Pulmonary artery endothelial cell (primary cell): ENCODE results near the gene ZNHIT1. TPM values are rescaled to one million over a fixed set of nuclear protein-coding genes. Genes with fewer than 3 reads are reported as not detected.
A peak's percentile ranks its signal among the peaks of the same experiment; 100 is the strongest.

Experiments
- DNase-seq: peaks from one replicate; pipeline ENCODE4 v3.0.0-alpha.2; 2011; ENCODE audit warnings: low read depth, low spot score
- total RNA-seq: library from RNA; depleted of rRNA; stranded (reverse); fragments of >200 nt; gene quantifications from 2 replicates; pipeline ENCODE4 v1.2.3, GENCODE V29; 2014

Gene ZNHIT1
- total RNA-seq = 84.0 and 118 TPM in 2 replicates

DNA sequence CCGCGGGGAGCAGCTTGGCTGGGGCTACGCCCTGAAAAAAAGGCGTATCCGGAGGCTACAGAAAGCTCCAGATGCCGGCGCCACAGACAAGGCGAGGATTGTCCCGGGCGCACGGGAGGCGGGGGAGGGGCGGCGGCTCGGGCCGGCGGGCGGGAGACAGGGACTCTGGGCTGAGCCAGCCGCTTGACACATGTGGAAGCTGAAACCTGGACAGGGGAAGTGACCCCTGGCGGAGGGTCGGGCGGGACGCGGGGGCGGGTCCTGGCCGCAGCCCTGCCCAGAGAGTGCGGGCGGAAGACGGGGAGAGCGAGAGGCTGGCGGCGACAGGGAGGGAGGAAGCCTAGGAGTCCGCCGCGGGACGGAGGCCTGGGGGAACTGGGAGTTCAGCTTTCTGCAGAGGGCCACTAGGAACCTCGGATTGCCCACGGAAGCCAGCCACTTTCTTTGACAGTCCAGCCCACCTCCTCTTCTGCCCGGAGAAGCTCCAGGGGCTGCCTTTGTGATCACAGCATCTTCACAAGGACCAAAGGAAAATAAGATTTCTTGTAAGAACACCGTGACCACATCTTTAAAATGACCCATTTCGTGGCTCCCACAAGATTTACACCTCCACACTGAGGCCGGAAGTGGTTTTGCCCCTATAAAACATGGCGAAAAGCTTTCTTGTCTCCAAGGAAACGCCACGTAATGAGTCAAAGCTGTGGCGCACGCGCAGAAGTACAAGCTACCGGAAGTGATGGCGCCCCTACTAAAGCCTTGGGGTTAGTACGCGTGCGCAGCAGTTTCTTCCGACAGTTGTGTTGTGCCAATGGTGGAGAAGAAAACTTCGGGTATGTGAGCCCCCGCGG is at the start of gene ZNHIT1, which contains the start of gene PLOD3:
Gene ZNHIT1, plus strand, starts transcription at position 778 of the 848 bp plus-strand sequence. Its CDS starts 31 bp downstream, at position 809.
Gene PLOD3, minus strand, starts transcription at position 194 of the 848 bp plus-strand sequence. CDS start 307 bp downstream, outside the sequence.
- DNase-seq = peak; percentile 88

GRCh38 chr7:101168412-101169049 is 49.4 kb upstream of the ZNHIT1 start:
- DNase-seq = no peak

GRCh38 chr7:101169110-101169837 is 48.7 kb upstream of the ZNHIT1 start:
- DNase-seq = no peak

- no peak for DNase-seq
Measured at GRCh38 chr7:101169838-101170551, 48.0 kb upstream of the ZNHIT1 start.

DNA sequence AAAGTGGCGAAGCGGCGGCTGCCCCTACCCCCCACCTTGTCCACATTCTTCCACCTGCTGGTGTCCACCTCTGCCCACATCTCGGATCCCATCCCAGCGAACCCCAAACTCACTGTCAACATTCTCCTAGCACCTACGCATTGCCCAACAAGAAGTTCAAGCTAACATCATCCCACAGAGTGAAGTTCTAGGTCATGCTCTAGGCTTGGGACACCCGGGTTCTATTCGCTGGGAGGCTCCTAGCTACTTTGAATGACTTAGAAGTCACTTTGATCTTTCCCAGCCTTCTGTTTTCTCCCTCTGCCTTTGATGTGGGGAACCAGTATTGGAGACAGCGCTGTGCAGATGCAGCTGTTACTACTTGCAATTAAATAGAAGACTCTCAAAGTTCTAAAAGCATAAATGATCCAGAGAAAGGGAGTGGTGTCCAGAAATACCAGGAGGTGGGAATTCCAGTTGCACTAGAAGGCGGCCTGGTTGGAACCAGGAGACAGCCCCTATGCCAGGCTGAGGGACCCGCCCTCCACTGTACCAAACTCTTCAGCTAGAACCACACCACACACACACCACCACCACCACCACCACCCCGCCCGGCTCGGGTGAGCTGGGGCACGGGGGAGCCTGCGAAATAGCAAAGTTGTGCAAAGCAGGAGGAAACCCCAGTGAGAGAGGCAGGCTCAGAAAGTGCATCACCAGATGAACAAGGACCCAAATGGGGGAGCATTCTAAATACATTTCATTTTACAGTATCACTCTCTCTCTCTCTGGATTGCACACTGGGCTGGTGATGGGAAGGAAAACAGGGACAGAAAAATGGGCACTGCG is 47.1 kb upstream of the ZNHIT1 start:
- DNase-seq = no peak

DNA sequence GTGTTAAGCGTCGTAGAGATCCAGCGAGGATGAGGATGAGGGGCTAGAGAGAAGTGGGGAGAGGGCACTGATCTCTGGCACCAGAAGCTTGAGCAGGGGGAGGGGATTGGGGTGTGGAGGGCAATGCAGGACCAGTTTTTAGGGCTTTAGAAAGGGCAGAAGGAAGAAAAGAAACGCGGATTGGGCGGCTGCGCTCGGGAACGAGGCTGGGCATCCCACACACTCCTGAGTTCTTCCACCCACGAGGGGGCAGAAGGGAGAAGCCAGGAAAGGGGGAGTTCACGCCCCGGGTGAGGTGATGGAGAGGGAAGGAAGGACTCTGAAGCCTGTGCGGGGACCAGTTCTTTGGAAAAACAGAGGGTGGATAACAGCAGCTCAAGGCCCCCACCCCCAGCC is 46.5 kb upstream of the ZNHIT1 start:
- no peak for DNase-seq

DNA sequence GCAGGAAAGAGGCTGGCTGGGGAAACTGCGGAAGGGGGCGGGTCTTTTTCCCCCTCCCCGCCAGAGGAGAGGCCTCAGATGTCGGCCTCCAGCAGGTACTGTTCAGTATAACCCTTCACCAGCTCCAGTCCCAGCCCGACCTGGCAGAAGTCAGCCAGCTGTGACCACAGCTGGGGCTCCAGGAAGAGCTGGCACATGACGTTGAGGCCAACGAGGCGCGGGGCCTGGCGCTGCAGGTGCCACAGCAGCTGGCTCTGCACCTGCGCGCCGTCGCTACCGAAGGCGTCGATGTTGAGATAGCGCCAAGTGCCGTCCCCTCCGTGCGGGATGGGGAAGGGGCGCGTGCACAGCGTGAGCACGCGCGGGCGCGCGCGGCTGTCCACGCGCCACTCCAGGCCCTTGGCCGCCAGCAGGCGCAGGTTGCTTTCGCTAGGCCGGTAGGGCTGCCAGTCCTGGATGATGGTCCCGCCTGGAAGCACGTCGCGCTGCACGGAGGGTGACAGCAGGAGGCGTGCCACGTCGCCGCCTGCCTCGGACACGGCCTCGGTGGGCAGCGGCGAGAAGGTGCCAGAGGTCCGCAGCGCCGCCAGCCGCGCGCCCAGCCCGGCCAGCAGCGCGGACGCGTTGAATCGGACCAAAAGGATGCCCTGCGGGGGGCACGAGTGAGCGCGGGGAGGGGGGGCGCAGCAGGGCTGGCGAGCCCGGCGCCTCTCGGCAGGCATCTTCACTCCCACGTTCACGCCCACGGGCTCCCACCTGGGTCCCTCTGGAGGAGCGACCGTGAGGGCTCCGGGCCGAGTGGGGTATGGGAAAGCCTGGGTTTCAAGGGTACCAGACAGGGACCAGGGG is 45.7 kb upstream of the ZNHIT1 start:
- no peak for DNase-seq

GRCh38 chr7:101172854-101173751 is 44.9 kb upstream of the ZNHIT1 start:
- DNase-seq = no peak

DNA sequence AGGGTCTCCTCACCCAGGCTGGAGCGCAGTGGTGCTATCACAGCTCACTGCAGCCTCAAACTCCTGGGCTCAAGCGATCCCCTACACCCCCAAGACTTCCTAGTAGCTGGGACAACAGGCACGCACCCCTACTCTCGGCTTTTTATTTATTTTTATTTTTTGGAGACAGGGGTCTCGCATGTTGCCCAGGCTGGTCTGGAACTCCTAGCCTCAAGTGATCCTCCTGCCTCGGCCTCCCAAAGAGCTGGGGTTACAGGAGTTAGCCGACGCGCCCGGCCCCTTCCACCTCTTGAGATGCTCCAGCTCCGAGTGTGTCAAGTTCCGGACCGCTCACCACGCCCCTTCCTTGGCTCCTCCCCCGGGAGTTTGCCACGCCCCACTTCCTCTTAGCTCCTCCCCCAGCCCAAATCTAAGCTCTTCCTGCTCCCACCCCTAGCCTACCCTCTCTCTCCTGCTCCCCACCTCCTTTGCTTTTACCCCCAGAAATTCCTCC is 44.2 kb upstream of the ZNHIT1 start:
- no peak for DNase-seq

- no peak for DNase-seq
Measured at GRCh38 chr7:101174322-101174854, 43.6 kb upstream of the ZNHIT1 start.

DNA sequence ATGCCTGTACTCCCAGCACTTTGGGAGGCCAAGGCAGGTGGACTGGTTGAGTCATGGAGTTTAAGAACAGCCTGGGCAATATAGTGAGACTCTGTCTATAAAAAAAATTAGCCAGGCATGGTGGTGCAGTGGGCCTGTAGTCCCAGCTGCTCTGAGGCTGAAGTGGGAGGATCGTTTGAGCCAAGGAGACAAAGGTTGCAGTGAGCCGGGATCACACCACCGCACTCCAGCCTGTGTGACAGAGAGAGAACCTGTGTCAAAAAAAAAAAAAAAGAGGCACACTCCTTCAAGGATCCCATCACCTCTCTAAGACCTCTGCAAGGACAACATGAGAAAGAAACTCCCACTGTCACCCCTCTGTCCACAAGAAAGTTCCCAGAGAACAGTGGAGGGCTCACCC is 42.3 kb upstream of the ZNHIT1 start:
- no peak for DNase-seq

DNA sequence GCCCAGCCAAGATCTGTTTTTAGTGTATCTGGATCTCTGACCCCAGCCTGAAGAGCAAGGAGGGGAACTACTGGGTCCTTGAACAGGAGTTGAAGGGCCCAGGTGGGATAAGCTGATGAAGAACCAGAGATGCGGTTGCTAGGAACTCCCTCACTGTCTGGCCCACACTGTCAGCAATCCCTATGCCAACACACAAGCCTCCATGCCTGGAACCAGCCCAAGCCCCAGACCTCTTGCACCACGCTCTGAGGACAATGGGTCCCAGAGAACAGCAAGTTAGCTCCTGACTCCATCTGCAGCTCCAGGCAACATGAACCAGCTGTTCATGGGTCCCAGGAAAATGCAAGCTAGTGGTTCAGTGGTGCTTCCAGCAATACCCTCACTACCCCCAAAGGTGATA is 40.3 kb upstream of the ZNHIT1 start:
- no peak for DNase-seq

DNA sequence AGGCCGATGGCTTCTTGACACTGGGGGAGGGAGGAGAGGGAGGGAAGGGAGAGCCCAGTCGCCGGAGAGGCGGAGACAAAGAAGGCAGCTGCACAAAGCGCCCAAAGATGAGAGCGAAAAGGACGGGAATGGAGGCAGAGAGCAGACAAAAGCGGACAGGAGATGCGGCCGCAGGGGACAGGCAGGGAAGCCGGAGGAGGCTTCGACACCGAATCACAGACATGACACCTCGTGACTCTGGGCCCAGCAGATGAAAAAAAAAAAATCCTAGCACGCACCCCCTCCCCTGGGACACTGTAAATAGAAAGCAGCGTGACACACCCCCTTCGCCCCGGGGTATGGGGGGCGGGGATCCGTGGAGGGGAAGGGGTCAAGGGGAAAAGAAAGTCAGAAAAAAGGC is 38.8 kb upstream of the ZNHIT1 start:
- no peak for DNase-seq

DNA sequence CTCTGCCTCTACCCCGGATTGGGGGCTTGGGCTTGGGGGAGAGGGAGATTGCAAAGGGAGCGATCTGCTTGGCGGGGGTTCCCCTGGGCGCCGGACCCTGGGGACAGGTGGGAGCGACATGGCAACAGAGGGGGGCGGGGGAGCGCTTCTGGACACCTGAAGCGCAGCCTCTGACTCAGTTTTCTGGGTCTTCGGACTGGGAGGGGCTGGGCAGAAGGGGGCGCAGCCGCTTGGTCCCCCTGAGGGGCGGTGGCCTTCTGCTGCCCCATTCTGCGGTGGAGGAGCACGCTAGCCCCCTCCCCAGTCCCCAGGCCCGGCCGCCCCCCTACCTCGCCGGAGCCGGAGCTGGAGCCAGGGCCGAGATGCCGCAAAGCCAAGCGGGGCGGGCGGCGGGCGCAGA is 38.3 kb upstream of the ZNHIT1 start:
- no peak for DNase-seq

- DNase-seq = no peak
Measured at GRCh38 chr7:101180130-101180755, 37.7 kb upstream of the ZNHIT1 start, which contains the start of gene NAT16. TSS of gene NAT16 (minus strand) at chr7:101180293. CDS start at chr7:101174807, 5,486 bp downstream.

GRCh38 chr7:101185258-101185839 is 32.6 kb upstream of the ZNHIT1 start:
- no peak for DNase-seq

- DNase-seq = no peak
Measured at GRCh38 chr7:101186194-101186593, 31.8 kb upstream of the ZNHIT1 start.
